ENCODE measurements around the gene CNPPD1.

The CNPPD1 gene

DNA sequence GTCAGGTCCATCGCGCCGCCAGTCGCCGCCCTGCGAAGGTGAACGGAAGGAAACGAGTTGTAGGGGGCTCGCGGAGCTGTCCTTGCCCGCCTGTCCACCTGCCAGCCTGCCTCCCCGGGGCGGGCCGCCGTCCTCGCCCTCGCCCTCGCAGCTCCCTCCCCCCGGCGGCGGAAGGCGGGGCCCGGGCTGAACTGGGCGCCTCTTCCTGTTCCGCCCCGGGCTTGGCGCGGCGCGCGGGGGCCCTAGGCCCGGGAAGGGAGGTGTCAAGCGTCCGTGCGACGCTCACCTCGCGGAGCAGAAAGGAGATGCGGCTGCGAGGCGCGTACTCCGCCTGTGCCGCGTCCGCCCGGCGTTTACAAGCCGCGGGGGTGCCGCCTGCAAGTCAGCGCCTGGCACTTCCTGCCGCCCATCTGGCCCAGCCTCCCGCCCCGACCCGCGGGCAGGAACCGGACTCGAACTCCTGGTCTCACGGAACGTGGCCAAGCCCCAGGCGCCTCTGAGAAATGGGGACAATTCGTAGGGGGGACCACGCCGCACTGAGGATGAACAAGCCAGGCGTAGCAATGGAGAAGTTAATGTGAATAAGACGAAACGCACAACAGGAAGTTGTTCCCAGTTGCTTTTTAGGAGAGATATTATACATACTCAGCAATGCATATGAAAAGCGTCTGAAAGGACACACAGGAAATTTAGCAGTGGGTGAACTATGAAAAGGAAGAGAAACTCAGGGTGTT, at the start of gene CNPPD1:
Gene CNPPD1, minus strand, starts transcription at position 108 of the 734 bp plus-strand sequence. Its CDS starts 97 bp downstream, at position 11.
- FAIRE-seq, result no peak

DNA sequence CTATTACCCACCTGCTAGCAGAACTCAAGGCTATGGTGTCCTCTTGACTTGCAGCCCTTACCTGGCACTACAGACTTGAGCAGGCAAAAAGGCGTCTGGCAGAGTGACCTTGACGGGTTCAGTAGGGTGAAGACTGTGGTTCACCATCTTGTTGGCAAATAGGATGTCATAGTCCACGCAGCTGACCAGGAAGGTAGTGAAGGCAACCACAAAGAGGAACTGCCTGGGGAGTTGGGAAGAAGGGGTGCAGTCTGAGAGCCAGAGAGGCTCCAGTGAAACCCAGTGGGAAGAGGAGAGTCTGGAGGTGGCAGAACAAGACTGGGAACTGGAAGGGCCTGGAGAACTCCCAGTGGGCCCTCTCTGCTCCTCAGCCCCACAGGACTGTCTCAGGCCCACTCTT, 48.6 kb upstream of the CNPPD1 start:
- no peak for FAIRE-seq

GRCh38 chr2:219223831-219224610, 47.3 kb upstream of the CNPPD1 start:
- no peak for FAIRE-seq

DNA sequence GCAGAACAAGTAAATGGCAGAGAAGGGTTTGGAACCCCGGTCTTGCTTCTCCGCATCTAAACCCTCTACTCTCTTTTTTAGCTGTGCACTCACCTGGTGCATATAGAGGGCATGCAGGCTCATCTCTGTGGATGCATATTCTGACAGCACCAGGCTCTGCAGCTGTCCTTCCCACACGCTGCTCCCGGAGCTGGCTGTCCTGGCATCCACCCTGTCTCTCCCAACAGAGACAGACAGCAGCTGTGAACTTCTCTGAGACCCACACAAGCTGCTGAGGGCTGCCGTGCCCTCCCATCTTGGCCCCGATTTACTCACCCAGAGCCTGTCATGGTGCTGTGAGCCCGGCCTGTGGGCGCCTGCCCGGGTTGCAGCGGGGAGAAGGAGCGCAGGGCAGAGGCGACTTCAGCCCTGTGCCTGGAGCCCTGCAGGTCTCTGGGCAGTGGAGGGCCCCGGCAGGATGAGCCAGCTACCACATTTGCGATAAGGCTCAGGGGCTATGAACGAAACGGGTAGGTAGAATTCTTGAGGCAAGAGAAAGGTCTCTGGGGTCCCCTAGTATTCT, 45.3 kb upstream of the CNPPD1 start:
- no peak for FAIRE-seq

GRCh38 chr2:219220652-219221402, 44.1 kb upstream of the CNPPD1 start:
- no peak for FAIRE-seq

DNA sequence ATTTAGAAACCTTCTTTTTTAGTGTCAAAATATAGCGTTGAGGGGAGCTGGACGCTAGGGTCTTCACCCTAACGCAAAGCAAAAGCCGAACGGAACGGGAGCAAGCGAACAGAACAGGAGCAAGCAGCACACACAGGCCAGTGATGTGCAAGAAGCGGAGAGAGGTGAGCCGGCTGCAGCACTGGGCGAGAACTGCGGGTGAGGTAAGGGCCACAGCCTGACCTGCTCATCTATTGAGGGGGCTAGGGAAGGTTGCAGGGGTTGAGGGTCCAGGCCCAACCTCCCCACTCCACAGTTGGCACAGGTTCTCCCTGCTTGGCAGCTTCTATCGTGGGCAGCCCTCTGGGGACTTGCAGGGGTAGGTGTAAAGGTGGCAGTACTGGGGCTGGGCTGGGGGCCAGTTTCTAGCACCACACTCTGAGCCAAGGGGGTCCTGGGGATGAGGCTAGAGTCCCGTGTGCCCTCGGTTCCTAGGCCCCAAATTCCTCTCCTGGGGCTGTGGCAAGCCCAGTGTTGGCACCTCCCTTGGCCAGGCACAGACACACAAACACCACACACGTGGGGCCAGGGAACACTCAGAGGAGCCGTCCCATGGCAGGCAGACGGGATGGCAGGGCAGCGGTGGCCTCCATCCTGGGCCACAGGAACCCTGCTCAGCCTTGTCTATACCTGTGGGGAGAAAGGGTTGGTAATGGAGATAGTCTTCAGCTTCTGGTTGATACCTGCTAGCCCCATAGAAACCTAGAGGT, 43.2 kb upstream of the CNPPD1 start:
- no peak for FAIRE-seq

- peak; percentile 73 for FAIRE-seq
Measured at GRCh38 chr2:219218732-219219701, 42.3 kb upstream of the CNPPD1 start, which contains the start of gene ABCB6. TSS of gene ABCB6 (minus strand) at chr2:219218958. CDS start at chr2:219218673, 285 bp downstream.

GRCh38 chr2:219218217-219218731, 41.5 kb upstream of the CNPPD1 start:
- no peak for FAIRE-seq

- no peak for FAIRE-seq
Measured at GRCh38 chr2:219216535-219216915, 39.8 kb upstream of the CNPPD1 start.

DNA sequence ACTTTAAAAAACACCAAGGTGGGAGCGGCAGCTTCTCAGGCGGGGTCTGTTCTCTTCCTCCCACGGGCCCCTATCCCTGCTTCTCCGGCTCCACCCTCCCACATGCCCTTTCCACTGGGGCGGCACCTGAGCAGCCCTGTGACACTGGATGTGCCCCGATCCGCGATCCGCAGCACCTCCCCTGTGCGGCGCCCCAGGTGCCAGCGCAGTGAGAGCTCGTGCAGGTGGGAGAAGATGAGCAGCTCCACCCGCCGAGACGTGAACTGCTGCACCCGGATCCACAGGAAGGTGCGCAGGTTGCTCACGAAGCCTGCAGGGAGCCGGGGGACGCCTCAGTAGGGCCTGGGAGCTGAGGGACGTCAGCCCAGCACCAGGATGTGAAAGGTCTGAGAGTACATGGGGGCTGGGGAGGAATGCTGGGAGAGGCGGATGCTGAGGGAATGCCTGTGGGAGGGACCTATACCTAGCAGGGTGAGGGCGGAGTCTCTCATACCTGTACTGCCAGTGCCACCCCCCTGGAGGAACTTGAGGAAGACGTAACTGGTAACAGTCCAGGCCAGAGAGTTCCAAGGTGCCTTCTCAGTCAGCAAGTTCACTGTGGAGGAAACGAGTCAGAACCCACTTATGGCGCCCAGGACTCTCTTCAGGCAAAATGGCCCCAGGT, 39.3 kb upstream of the CNPPD1 start:
- no peak for FAIRE-seq

DNA sequence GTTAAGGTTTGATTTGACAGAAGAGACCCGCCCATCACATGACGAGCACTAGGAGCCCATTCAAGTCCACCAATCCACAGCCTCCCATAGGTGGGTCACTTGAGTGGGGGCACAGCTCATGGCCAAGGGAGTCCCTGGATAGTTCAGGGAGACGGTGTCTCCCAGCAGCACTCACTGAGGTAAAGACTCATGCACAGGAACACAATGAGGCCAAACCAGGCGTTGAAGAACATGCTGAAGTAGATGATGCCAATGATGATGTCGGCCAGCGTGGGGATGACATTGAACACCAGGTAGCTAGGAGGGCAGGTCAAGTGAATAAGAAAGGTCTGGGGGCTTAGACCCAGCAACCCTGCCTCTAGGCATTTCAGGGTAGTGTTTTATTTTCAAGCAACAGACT, 38.1 kb upstream of the CNPPD1 start:
- FAIRE-seq, result no peak

GRCh38 chr2:219214141-219214540, 37.4 kb upstream of the CNPPD1 start:
- FAIRE-seq, result no peak

- no peak for FAIRE-seq
Measured at GRCh38 chr2:219213486-219214071, 36.9 kb upstream of the CNPPD1 start.

- no peak for FAIRE-seq
Measured at GRCh38 chr2:219213026-219213415, 36.3 kb upstream of the CNPPD1 start.

- FAIRE-seq, result no peak
Measured at GRCh38 chr2:219210886-219211362, 34.2 kb upstream of the CNPPD1 start.

- no peak for FAIRE-seq
Measured at GRCh38 chr2:219210196-219210885, 33.6 kb upstream of the CNPPD1 start.

- FAIRE-seq, result no peak
Measured at GRCh38 chr2:219209236-219210195, 32.8 kb upstream of the CNPPD1 start.

Data from G401.6 (cell line).